Stimulated activated CD8-positive, alpha-beta memory T cell treated with anti-CD3 and anti-CD28 coated beads, Interleukin-12 subunit alpha, Interleukin-12 subunit beta, amount 100 ng/mL, for 24 hours (primary cell): Measurements from ENCODE around the gene EOGT.

ENCODE experiments used
- DNase-seq: peaks from one replicate; pipeline ENCODE4 v3.0.0-alpha.2; 2020; ENCODE audit errors: extremely low read depth

Gene EOGT

GRCh38 chr3:69013253-69014021 is at the start of gene EOGT:
TSS of gene EOGT (minus strand) at chr3:69013684. CDS start at chr3:69009846, 3,838 bp downstream.
- DNase-seq, result peak; percentile 54

- no peak for DNase-seq
These were observed 46.2 kb upstream of the EOGT start for GRCh38 chr3:69059688-69060087.

GRCh38 chr3:69058947-69059224 is 45.4 kb upstream of the EOGT start:
- DNase-seq, result no peak

- DNase-seq, result no peak
These were observed 44.9 kb upstream of the EOGT start for GRCh38 chr3:69058180-69058946.

GRCh38 chr3:69052472-69052898 is 39.0 kb upstream of the EOGT start:
- DNase-seq, result no peak

GRCh38 chr3:69051756-69052471 is 38.4 kb upstream of the EOGT start, which contains the start of gene TMF1:
TSS of gene TMF1 (minus strand) at chr3:69052333. CDS start at chr3:69052086, 247 bp downstream.
- peak; percentile 92 for DNase-seq

GRCh38 chr3:69048990-69049389 is 35.5 kb upstream of the EOGT start:
- no peak for DNase-seq

GRCh38 chr3:69044608-69045007 is 31.1 kb upstream of the EOGT start:
- DNase-seq, result no peak

GRCh38 chr3:69033470-69033869 is 20.0 kb upstream of the EOGT start:
- no peak for DNase-seq

- DNase-seq, result no peak
These were observed 19.3 kb upstream of the EOGT start for GRCh38 chr3:69032737-69033136.

GRCh38 chr3:69032142-69032541 is 18.7 kb upstream of the EOGT start:
- DNase-seq, result no peak

- DNase-seq, result no peak
These were observed 18.2 kb upstream of the EOGT start for GRCh38 chr3:69031635-69032034.

- no peak for DNase-seq
These were observed 7.4 kb upstream of the EOGT start for GRCh38 chr3:69020857-69021256.

- no peak for DNase-seq
These were observed 6.9 kb upstream of the EOGT start for GRCh38 chr3:69020424-69020823.

GRCh38 chr3:69016901-69017300 is 3.4 kb upstream of the EOGT start:
- DNase-seq, result no peak

GRCh38 chr3:69016102-69016501 is 2.6 kb upstream of the EOGT start:
- no peak for DNase-seq

GRCh38 chr3:69014022-69014580 is 617 bp upstream of the EOGT start:
- DNase-seq, result no peak

- DNase-seq, result no peak
These were observed 658 bp downstream of the EOGT start for GRCh38 chr3:69012800-69013252.

GRCh38 chr3:69012100-69012799 is 1.2 kb downstream of the EOGT start:
- no peak for DNase-seq

- DNase-seq, result no peak
These were observed 2.3 kb downstream of the EOGT start for GRCh38 chr3:69011096-69011730.
